ENCODE data around the gene ASIP. TPM values are rescaled to one million over a fixed set of nuclear protein-coding genes. Genes with fewer than 3 reads are reported as not detected.
"Not testable (repeated sequence)": the region's sequence is repeated elsewhere in the genome, so short reads cannot be mapped to it uniquely, and the experiment has no call there.

The ASIP gene
- total RNA-seq, 4 donors from 2014 or later: not detected

DNA sequence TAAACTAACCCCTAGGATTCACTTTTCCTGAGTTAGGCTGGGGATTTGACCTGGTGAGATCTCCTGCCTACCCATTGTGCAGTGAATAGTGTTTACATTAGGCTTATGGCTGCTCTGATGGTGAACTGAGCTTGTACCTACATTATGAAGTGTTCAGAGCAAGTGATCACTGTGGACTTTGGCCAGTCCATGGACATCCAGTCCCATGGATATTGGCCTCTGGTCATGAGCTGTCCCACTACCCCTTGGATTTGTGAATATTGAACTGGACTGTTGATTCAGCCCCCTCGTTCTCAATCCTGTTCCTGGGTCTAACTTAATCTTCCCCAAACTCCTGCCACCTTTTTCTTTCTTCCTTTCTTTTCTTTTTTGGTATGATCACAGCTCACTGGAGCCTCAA is 13.8 kb downstream of the ASIP start:
- TF ChIP-seq POLR2A (IDR thresholded peaks at IDR 0.05): no peak
- TF ChIP-seq, protein P1, sequence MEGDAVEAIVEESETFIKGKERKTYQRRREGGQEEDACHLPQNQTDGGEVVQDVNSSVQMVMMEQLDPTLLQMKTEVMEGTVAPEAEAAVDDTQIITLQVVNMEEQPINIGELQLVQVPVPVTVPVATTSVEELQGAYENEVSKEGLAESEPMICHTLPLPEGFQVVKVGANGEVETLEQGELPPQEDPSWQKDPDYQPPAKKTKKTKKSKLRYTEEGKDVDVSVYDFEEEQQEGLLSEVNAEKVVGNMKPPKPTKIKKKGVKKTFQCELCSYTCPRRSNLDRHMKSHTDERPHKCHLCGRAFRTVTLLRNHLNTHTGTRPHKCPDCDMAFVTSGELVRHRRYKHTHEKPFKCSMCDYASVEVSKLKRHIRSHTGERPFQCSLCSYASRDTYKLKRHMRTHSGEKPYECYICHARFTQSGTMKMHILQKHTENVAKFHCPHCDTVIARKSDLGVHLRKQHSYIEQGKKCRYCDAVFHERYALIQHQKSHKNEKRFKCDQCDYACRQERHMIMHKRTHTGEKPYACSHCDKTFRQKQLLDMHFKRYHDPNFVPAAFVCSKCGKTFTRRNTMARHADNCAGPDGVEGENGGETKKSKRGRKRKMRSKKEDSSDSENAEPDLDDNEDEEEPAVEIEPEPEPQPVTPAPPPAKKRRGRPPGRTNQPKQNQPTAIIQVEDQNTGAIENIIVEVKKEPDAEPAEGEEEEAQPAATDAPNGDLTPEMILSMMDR (IDR thresholded peaks at IDR 0.05 in 4 of 5, conservative IDR thresholded peaks at IDR 0.05 in 1 of 5): no peak
- Histone ChIP-seq H3K27me3 (no peaks in the 10 kb centered on the region), H3K4me3 (no peak overlapping the region), H3K36me3 (no peaks in the 10 kb centered on the region), H3K9me3 (no peaks in the 10 kb centered on the region), H3K27ac (no peak overlapping the region), H3K4me1 (no peaks in the 10 kb centered on the region)
- intact Hi-C loops (cut with DNase I; ENCODE audit: low total_unique reads): no loop called here
- in situ Hi-C loops (cut with MboI; ENCODE audit: low sequenced_read_pairs in 4 of 4): no loop called here
- no peak for ATAC-seq
- DNase-seq: no peak

DNA sequence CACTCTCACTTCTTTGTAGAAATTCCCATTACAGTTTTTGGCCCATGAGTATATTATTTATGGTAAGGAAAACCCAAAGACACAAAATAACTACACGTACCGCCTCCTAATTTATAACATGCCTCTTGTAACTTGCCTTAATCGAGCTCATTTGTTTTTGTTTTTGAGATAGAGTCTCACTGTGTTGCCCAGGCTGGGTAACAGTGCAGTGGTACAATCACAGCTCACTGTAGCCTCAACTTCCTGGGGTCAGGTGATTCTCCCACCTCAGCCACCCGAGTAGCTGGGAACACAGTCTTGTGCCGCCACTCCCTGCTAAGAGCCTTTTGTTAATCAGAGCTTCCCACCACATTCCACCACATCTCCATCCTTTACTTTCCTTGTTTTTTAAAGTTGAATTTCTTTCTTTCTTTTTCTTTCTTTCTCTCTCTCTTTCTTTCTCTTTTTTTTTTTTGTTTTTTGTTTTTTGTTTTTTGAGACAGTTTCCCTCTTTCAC is 15.5 kb downstream of the ASIP start:
- H3K27ac ChIP-seq: no peak overlapping the region
- no peak for TF ChIP-seq POLR2A (IDR thresholded peaks at IDR 0.05)
- TF ChIP-seq, protein P1 (IDR thresholded peaks at IDR 0.05 in 4 of 5, conservative IDR thresholded peaks at IDR 0.05 in 1 of 5): no peak
- no peaks in the 10 kb centered on the region for H3K36me3 ChIP-seq
- no peaks in the 10 kb centered on the region for H3K27me3 ChIP-seq
- no peak for ATAC-seq
- in situ Hi-C loops (cut with MboI; ENCODE audit: low sequenced_read_pairs in 4 of 4) (no loop called here), intact Hi-C loops (cut with DNase I; ENCODE audit: low total_unique reads) (no loop called here)
- no peak overlapping the region for H3K4me3 ChIP-seq
- no peak for DNase-seq
- no peaks in the 10 kb centered on the region for H3K9me3 ChIP-seq
- H3K4me1 ChIP-seq: no peaks in the 10 kb centered on the region

DNA sequence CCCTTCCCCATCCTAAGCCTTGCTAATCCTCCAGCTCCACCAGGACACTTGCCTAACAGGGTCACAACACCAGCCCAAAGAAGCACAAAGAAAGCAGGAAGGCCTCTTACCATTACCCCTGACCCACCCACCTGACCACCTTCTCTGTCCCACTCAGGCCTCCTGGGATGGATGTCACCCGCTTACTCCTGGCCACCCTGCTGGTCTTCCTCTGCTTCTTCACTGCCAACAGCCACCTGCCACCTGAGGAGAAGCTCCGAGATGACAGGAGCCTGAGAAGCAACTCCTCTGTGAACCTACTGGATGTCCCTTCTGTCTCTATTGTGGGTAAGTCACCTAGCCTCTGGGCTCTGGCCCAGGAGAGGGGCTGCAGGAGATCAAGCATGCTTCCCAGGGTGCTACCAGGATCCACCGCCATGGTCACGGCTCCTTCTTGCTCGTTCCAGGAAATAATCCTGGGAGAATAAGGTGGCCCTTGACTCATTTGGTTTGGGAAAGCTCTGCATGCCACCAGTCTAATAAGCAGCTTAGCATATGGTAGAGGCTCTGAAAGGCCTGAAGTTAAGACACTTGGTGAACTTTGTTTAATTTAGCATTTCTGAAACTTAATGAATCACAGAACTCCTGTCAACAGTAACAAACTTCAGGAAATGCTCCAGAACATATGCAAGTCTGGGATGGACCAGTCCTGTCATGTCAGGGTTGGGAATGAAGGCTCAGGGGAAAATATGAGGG is 19.2 kb downstream of the ASIP start:
- no peak for ATAC-seq
- no peak for DNase-seq
- H3K36me3 ChIP-seq: no peaks in the 10 kb centered on the region
- H3K4me1 ChIP-seq: peaks cover 3 to 10% of the 10 kb centered on the region in 2 donors
- in situ Hi-C loops (cut with MboI; ENCODE audit: low sequenced_read_pairs in 4 of 4) (no loop called here), intact Hi-C loops (cut with DNase I; ENCODE audit: low total_unique reads) (no loop called here)
- H3K27ac ChIP-seq: no peak overlapping the region
- H3K9me3 ChIP-seq: no peaks in the 10 kb centered on the region
- no peak overlapping the region for H3K4me3 ChIP-seq
- no peaks in the 10 kb centered on the region for H3K27me3 ChIP-seq
- TF ChIP-seq, protein P1 (IDR thresholded peaks at IDR 0.05 in 4 of 5, conservative IDR thresholded peaks at IDR 0.05 in 1 of 5): no peak
- TF ChIP-seq POLR2A (IDR thresholded peaks at IDR 0.05): no peak

DNA sequence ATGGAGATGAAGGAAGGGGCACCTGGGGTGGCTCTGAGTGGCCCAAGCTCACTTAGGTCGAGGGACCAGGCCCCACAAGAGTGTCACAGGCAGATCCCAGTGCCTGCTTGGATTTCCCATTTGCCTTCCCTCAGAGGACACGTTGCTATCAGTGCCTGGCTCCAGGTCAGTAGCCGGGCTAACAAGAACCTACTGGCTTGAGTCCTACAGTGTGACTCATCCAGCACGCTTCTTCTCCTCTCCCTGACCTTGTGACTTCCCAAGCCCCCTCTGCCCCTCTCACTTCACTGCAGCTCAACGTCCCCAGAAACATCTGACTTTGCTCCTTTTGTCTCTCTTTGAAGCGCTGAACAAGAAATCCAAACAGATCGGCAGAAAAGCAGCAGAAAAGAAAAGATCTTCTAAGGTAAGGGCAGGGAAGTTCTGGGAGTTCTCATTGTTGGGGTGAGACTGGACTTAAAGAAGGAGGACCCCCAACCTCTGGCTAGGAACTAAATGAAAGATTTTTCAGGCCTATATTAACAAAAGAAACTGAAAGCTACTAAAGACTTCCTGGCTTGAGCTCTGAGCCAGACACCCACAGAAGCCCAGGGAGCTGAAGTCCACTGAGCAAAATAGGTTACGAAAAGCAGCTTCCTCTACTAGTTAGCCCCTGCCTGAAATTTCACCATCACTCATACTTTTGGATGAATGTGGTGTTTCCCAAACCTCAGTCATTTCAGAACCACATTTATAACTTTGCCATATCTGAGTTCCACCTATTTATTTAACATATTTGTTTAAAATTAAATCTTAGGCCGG is 21.5 kb downstream of the ASIP start:
- no peaks in the 10 kb centered on the region for H3K9me3 ChIP-seq
- H3K4me3 ChIP-seq: no peak overlapping the region
- in situ Hi-C loops (cut with MboI; ENCODE audit: low sequenced_read_pairs in 4 of 4) (no loop called here), intact Hi-C loops (cut with DNase I; ENCODE audit: low total_unique reads) (no loop called here)
- DNase-seq: peak; percentile 19 to 58
- no peaks in the 10 kb centered on the region for H3K36me3 ChIP-seq
- H3K27me3 ChIP-seq: no peaks in the 10 kb centered on the region
- ATAC-seq: peak; percentile 87 to 92
- H3K27ac ChIP-seq: peak overlapping the region; percentile 16 to 68 (median 48)
- H3K4me1 ChIP-seq: peaks cover 3 to 10% of the 10 kb centered on the region in 2 donors
- TF ChIP-seq, protein P1 (IDR thresholded peaks at IDR 0.05 in 4 of 5, conservative IDR thresholded peaks at IDR 0.05 in 1 of 5): no peak
- no peak for TF ChIP-seq POLR2A (IDR thresholded peaks at IDR 0.05)

DNA sequence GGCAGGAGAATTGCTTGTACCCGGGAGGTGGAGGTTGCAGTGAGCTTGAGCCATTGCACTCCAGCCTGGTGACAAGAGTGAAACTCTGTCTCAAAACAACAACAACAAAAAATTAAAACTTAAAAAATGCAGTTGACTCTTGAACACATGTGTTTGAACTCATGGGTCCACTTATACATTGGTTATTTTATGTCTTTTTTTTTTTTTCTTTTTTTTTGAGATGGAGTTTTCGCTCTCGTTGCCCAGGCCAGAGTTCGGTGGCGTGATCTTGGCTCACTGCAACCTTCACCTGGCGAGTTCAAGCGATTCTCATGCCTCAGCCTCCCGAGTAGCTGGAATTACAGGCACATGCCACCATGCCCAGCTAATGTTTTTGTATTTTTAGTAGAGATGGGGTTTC is 22.2 kb downstream of the ASIP start:
- DNase-seq; H3K27me3 ChIP-seq; ATAC-seq; in situ Hi-C loops (cut with MboI; ENCODE audit: low sequenced_read_pairs in 4 of 4); H3K36me3 ChIP-seq; H3K4me1 ChIP-seq; H3K9me3 ChIP-seq; H3K4me3 ChIP-seq; intact Hi-C loops (cut with DNase I; ENCODE audit: low total_unique reads): not testable (repeated sequence)
- peak overlapping the region in 1 of 4 donors; percentile 58 for H3K27ac ChIP-seq

Data from gastrocnemius medialis (tissue), 4 donors.